Gastroesophageal sphincter (tissue), 3 donors: ENCODE results near the gene SOX5.

Source experiments
- CTCF ChIP-seq, 4 experiments: fragments of 200-600 bp in 2 of 4; fragments of 450-650 bp in 2 of 4; sonication (generic) in 1 of 4; IDR thresholded peaks; one replicate each; pipeline ENCODE4 v1.5.1; 2017 to 2019; ENCODE audit warnings: antibody characterized with exemption in 4 of 4, mild to moderate bottlenecking in 2 of 4, moderate library complexity in 2 of 4
- POLR2A ChIP-seq, 2 donors: fragments of 450-650 bp; IDR thresholded peaks; one replicate each; pipeline ENCODE4 v1.6.1; 2017; ENCODE audit warnings: antibody characterized with exemption in 2 of 2, mild to moderate bottlenecking in 2 of 2, moderate library complexity in 1 of 2

- TF ChIP-seq CTCF (IDR thresholded peaks at IDR 0.05) (no peak), POLR2A (IDR thresholded peaks at IDR 0.05) (no peak)
Measured at GRCh38 chr12:23628806-23629205, 320.7 kb downstream of the SOX5 start.
